H1 (cell line): ENCODE data around the gene CD276.

Experiments
- CEBPB ChIP-seq: IDR thresholded peaks from 2 replicates; pipeline ENCODE4 v1.6.1; 2012; ENCODE audit warnings: low read depth, low read length
- CHD1 ChIP-seq: IDR thresholded peaks from 2 replicates; pipeline ENCODE4 v1.6.1; 2012; ENCODE audit warnings: low read depth, low read length, improper control_type of control experiment
- EP300 ChIP-seq, 2 experiments: IDR thresholded peaks; 1 replicate in 1 of 2; 2 replicates in 1 of 2; pipeline ENCODE4 v1.6.1; 2011 to 2012; ENCODE audit warnings: low read depth in 2 of 2, low read length in 2 of 2, mild to moderate bottlenecking in 2 of 2, borderline replicate concordance in 1 of 2, inconsistent platforms in 1 of 2, moderate library complexity in 1 of 2
- FOSL1 ChIP-seq: IDR thresholded peaks from 2 replicates; pipeline ENCODE4 v1.6.1; 2011; ENCODE audit warnings: mild to moderate bottlenecking, low read depth, low read length, moderate library complexity; ENCODE audit not compliant: insufficient read depth
- GABPA ChIP-seq: IDR thresholded peaks from 2 replicates; pipeline ENCODE4 v1.6.1; 2011; ENCODE audit warnings: mild to moderate bottlenecking, low read length, moderate library complexity, borderline replicate concordance; ENCODE audit not compliant: insufficient read depth
- HDAC2 ChIP-seq, 2 experiments: fragments of 300-600 bp in 1 of 2; sonication (generic) in 1 of 2; IDR thresholded peaks; 2 replicates each; pipeline ENCODE4 v1.6.1; 2011 to 2012; ENCODE audit warnings: low read depth in 2 of 2, low read length in 2 of 2, mild to moderate bottlenecking in 2 of 2, moderate library complexity in 2 of 2, borderline replicate concordance in 1 of 2, inconsistent platforms in 1 of 2
- MAFK ChIP-seq: IDR thresholded peaks from 2 replicates; pipeline ENCODE4 v1.6.1; 2012; ENCODE audit warnings: low read depth, mild to moderate bottlenecking, improper control_type of control experiment, low read length
- POLR2A ChIP-seq, 2 experiments: IDR thresholded peaks; 1 replicate in 1 of 2; 2 replicates in 1 of 2; pipeline ENCODE4 v1.6.1; 2011; ENCODE audit warnings: low read depth in 2 of 2, low read length in 2 of 2, mild to moderate bottlenecking in 2 of 2; ENCODE audit errors: control extremely low read depth in 1 of 2
- RAD21 ChIP-seq, 2 experiments: IDR thresholded peaks in 1 of 2; conservative IDR thresholded peaks in 1 of 2; 2 replicates each; pipeline ENCODE4 v1.6.1; 2011; ENCODE audit warnings: low read depth in 2 of 2, low read length in 2 of 2, improper control_type of control experiment in 1 of 2, inconsistent platforms in 1 of 2, mild to moderate bottlenecking in 1 of 2, moderate library complexity in 1 of 2
- SRF ChIP-seq: IDR thresholded peaks from 2 replicates; pipeline ENCODE4 v1.6.1; 2011; ENCODE audit warnings: mild to moderate bottlenecking, low read depth, low read length, moderate library complexity
- TF ChIP-seq, protein P1 (sequence below), 3 experiments: IDR thresholded peaks; 1 replicate in 2 of 3; 2 replicates in 1 of 3; pipeline versions ENCODE4 v1.5.1 to v1.6.1; 2011; ENCODE audit warnings: low read length in 3 of 3, mild to moderate bottlenecking in 3 of 3, inconsistent platforms in 2 of 3, low read depth in 1 of 3, moderate library complexity in 1 of 3; ENCODE audit not compliant: insufficient read depth in 1 of 3; ENCODE audit errors: control extremely low read depth in 1 of 3
- TF ChIP-seq, protein P2 (sequence below): IDR thresholded peaks from 2 replicates; pipeline ENCODE4 v1.6.1; 2011; ENCODE audit warnings: low read depth, mild to moderate bottlenecking, low read length; ENCODE audit not compliant: insufficient read depth
- TF ChIP-seq, protein P3 (sequence below): IDR thresholded peaks from 2 replicates; pipeline ENCODE4 v1.6.1; 2012; ENCODE audit warnings: low read length, inconsistent platforms

DNA sequence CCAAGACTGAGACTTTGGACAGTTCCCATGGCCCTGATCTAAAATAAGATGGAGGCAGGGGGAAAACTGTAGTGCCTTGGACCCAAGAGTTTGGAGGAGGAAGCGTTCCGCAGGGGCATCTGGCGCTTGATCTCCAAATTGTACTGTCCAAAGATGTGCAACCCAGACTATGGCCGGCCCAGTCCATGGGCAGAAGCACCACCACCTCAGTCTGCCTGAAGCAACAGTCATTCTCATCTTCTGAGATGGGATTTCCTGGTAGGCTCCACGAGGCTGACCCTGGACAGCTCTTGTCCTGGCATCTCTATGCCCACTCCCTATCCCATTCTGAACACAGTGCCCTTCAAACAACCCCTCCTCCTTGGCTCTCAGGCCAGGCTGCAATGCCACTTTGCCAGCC lies 65.3 kb downstream of the CD276 start:
- TF ChIP-seq GABPA (no peak), RAD21 (IDR thresholded peaks at IDR 0.05 in 1 of 2, conservative IDR thresholded peaks at IDR 0.05 in 1 of 2; ENCODE audit: low read depth in 2 of 2, low read length in 2 of 2) (no peak), EP300 (IDR thresholded peaks at IDR 0.05; ENCODE audit: borderline replicate concordance in 1 of 2, low read depth in 2 of 2, low read length in 2 of 2) (no peak), POLR2A (IDR thresholded peaks at IDR 0.05; ENCODE audit: control extremely low read depth in 1 of 2, low read depth in 2 of 2, low read length in 2 of 2) (no peak), CEBPB (no peak), MAFK (no peak), SRF (no peak), CHD1 (no peak), FOSL1 (no peak), HDAC2 (IDR thresholded peaks at IDR 0.05; ENCODE audit: borderline replicate concordance in 1 of 2, low read depth in 2 of 2, low read length in 2 of 2) (no peak)
- TF ChIP-seq, protein P1, sequence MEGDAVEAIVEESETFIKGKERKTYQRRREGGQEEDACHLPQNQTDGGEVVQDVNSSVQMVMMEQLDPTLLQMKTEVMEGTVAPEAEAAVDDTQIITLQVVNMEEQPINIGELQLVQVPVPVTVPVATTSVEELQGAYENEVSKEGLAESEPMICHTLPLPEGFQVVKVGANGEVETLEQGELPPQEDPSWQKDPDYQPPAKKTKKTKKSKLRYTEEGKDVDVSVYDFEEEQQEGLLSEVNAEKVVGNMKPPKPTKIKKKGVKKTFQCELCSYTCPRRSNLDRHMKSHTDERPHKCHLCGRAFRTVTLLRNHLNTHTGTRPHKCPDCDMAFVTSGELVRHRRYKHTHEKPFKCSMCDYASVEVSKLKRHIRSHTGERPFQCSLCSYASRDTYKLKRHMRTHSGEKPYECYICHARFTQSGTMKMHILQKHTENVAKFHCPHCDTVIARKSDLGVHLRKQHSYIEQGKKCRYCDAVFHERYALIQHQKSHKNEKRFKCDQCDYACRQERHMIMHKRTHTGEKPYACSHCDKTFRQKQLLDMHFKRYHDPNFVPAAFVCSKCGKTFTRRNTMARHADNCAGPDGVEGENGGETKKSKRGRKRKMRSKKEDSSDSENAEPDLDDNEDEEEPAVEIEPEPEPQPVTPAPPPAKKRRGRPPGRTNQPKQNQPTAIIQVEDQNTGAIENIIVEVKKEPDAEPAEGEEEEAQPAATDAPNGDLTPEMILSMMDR (IDR thresholded peaks at IDR 0.05; ENCODE audit: control extremely low read depth in 1 of 3, insufficient read depth in 1 of 3, low read depth in 1 of 3, low read length in 3 of 3): no peak
- TF ChIP-seq, protein P2, sequence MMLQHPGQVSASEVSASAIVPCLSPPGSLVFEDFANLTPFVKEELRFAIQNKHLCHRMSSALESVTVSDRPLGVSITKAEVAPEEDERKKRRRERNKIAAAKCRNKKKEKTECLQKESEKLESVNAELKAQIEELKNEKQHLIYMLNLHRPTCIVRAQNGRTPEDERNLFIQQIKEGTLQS: no peak
- TF ChIP-seq, protein P3, sequence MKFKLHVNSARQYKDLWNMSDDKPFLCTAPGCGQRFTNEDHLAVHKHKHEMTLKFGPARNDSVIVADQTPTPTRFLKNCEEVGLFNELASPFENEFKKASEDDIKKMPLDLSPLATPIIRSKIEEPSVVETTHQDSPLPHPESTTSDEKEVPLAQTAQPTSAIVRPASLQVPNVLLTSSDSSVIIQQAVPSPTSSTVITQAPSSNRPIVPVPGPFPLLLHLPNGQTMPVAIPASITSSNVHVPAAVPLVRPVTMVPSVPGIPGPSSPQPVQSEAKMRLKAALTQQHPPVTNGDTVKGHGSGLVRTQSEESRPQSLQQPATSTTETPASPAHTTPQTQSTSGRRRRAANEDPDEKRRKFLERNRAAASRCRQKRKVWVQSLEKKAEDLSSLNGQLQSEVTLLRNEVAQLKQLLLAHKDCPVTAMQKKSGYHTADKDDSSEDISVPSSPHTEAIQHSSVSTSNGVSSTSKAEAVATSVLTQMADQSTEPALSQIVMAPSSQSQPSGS: no peak
